MM.1S (cell line): ENCODE measurements around the gene ARHGAP26.

Experiments
- EZH2 ChIP-seq: fragments of 300-600 bp; sonication (generic); optimal IDR thresholded peaks from 2 replicates; pipeline ENCODE3; 2017; ENCODE audit warnings: low read depth, mild to moderate bottlenecking, antibody characterized with exemption, low read length, mixed read lengths
- EZH2phosphoT487 ChIP-seq: fragments of 300-600 bp; sonication (generic); IDR thresholded peaks from 2 replicates; pipeline ENCODE4 v1.6.1; 2018; ENCODE audit warnings: antibody characterized with exemption, low read length
- TF ChIP-seq, protein P1 (sequence below): fragments of 300-600 bp; sonication (generic); IDR thresholded peaks from 2 replicates; pipeline ENCODE4 v1.5.1; 2016; ENCODE audit warnings: antibody characterized with exemption, low read length, mixed read lengths

- TF ChIP-seq, protein P1, sequence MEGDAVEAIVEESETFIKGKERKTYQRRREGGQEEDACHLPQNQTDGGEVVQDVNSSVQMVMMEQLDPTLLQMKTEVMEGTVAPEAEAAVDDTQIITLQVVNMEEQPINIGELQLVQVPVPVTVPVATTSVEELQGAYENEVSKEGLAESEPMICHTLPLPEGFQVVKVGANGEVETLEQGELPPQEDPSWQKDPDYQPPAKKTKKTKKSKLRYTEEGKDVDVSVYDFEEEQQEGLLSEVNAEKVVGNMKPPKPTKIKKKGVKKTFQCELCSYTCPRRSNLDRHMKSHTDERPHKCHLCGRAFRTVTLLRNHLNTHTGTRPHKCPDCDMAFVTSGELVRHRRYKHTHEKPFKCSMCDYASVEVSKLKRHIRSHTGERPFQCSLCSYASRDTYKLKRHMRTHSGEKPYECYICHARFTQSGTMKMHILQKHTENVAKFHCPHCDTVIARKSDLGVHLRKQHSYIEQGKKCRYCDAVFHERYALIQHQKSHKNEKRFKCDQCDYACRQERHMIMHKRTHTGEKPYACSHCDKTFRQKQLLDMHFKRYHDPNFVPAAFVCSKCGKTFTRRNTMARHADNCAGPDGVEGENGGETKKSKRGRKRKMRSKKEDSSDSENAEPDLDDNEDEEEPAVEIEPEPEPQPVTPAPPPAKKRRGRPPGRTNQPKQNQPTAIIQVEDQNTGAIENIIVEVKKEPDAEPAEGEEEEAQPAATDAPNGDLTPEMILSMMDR, result no peak
- TF ChIP-seq EZH2 (no peak), EZH2phosphoT487 (no peak)
Observed at GRCh38 chr5:142853682-142854081, 83.5 kb downstream of the ARHGAP26 start.
